DOHH2 (cell line): ENCODE data around the gene ACSM4.

Experiments used
- EZH2phosphoT487 ChIP-seq: fragments of 200-600 bp; sonication (generic); IDR thresholded peaks from 2 replicates; pipeline ENCODE4 v1.6.1; 2017; ENCODE audit warnings: borderline replicate concordance, mild to moderate bottlenecking, antibody characterized with exemption, low read length, moderate library complexity, mixed read lengths
- TF ChIP-seq, protein P1 (sequence below): fragments of 200-600 bp; sonication (generic); IDR thresholded peaks from one replicate; pipeline ENCODE4 v1.5.1; 2014; ENCODE audit warnings: antibody characterized with exemption, mild to moderate bottlenecking, low read depth, low read length; ENCODE audit not compliant: poor library complexity, severe bottlenecking

DNA sequence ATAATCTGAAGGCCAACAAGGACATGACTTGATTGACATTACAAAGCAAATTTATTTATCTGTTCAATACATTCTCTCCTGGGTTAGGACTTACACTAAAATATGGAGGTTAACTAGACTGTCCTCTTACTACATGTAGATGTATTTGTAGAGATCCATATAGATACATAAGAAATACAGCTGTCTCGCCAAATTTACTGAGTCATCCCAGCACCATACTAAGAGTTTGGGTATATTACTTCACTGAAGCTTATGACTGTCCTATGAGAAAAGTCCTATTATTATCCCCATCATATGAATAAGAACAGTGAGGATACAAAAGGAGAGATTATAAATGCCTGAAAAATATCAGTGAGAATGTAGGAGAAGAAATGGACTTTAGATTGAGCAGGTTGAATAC lies 44.8 kb upstream of the ACSM4 start:
- TF ChIP-seq, protein P1, sequence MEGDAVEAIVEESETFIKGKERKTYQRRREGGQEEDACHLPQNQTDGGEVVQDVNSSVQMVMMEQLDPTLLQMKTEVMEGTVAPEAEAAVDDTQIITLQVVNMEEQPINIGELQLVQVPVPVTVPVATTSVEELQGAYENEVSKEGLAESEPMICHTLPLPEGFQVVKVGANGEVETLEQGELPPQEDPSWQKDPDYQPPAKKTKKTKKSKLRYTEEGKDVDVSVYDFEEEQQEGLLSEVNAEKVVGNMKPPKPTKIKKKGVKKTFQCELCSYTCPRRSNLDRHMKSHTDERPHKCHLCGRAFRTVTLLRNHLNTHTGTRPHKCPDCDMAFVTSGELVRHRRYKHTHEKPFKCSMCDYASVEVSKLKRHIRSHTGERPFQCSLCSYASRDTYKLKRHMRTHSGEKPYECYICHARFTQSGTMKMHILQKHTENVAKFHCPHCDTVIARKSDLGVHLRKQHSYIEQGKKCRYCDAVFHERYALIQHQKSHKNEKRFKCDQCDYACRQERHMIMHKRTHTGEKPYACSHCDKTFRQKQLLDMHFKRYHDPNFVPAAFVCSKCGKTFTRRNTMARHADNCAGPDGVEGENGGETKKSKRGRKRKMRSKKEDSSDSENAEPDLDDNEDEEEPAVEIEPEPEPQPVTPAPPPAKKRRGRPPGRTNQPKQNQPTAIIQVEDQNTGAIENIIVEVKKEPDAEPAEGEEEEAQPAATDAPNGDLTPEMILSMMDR: no peak
- TF ChIP-seq EZH2phosphoT487: no peak
